PC-3 (cell line): Measurements from ENCODE around the gene IRF5. TPM values are rescaled to one million over a fixed set of nuclear protein-coding genes. Genes with fewer than 3 reads are reported as not detected.

Experiments
- ATAC-seq: fragments of 200-7000 bp; cut with Tn5 transposase; 2 replicates; pipeline ENCODE4 v1.9.1; 2020; ENCODE audit warnings: mild to moderate bottlenecking, moderate library complexity
- BruUV-seq: library from RNA; stranded (reverse); fragments of 400-500 nt; replicated peaks from 2 replicates; lab custom pipeline; 2021; lab: Mats Ljungman, UMichigan
- CTCF ChIA-PET: fragments of 300-600 bp; sonication (Branson Sonifier 250); formaldehyde crosslinking; loops from one replicate; lab custom pipeline; 2022; ENCODE audit warnings: antibody characterized with exemption; lab: Charles Lee
- POLR2A ChIA-PET: fragments of 300-600 bp; sonication (Branson Sonifier 250); formaldehyde crosslinking; loops from one replicate; lab custom pipeline; 2022; ENCODE audit warnings: antibody characterized with exemption; ENCODE audit not compliant: unreplicated experiment; lab: Charles Lee
- DNase-seq: peaks from one replicate; pipeline ENCODE4 v3.0.0-alpha.2; 2015
- H2AFZ ChIP-seq: fragments of 300-600 bp; sonication (generic); 2 replicates; pipeline ENCODE4 v1.6.0; 2016; ENCODE audit warnings: antibody characterized with exemption, low read length
- H3F3A ChIP-seq: fragments of 300-600 bp; sonication (generic); one replicate; pipeline ENCODE4 v1.6.0; 2017; ENCODE audit warnings: antibody characterized with exemption, low read length, control low read depth, mild to moderate bottlenecking; ENCODE audit not compliant: unreplicated experiment
- H3K27ac ChIP-seq: fragments of 300-600 bp; sonication (generic); 2 replicates; pipeline ENCODE4 v1.5.1; 2016; ENCODE audit warnings: mild to moderate bottlenecking, low read length
- H3K27me3 ChIP-seq: fragments of 300-600 bp; sonication (generic); 2 replicates; pipeline ENCODE4 v1.6.1; 2016; ENCODE audit warnings: low read length, mixed read lengths
- H3K36me3 ChIP-seq: fragments of 300-600 bp; sonication (generic); 2 replicates; pipeline ENCODE4 v1.6.1; 2016; ENCODE audit warnings: low read depth, mixed run types, low read length, mixed read lengths
- H3K4me1 ChIP-seq: fragments of 300-600 bp; sonication (generic); 2 replicates; pipeline ENCODE4 v1.5.1; 2016; ENCODE audit warnings: low read length; ENCODE audit not compliant: insufficient read depth
- H3K4me2 ChIP-seq: fragments of 300-600 bp; sonication (generic); 2 replicates; pipeline ENCODE4 v1.6.0; 2016; ENCODE audit warnings: low read length
- H3K4me3 ChIP-seq: fragments of 300-600 bp; sonication (generic); 2 replicates; pipeline ENCODE4 v1.5.1; 2016; ENCODE audit warnings: mild to moderate bottlenecking, low read length, mixed read lengths
- H3K79me2 ChIP-seq: fragments of 300-600 bp; sonication (generic); 2 replicates; pipeline ENCODE4 v1.6.1; 2017; ENCODE audit warnings: low read length, mixed read lengths
- H3K9ac ChIP-seq: fragments of 300-600 bp; sonication (generic); 2 replicates; pipeline ENCODE4 v1.6.0; 2016; ENCODE audit warnings: mild to moderate bottlenecking, low read length
- H3K9me2 ChIP-seq: fragments of 300-600 bp; sonication (generic); replicated peaks from 2 replicates; pipeline ENCODE4 v1.6.1; 2016; ENCODE audit warnings: mixed run types, low read length, mixed read lengths
- H3K9me3 ChIP-seq: fragments of 300-600 bp; sonication (generic); 2 replicates; pipeline ENCODE4 v1.6.1; 2016; ENCODE audit warnings: low read length, mixed read lengths
- H4K20me1 ChIP-seq: fragments of 300-600 bp; sonication (generic); 2 replicates; pipeline ENCODE4 v1.6.1; 2016; ENCODE audit warnings: low read length, mixed read lengths
- EZH2 ChIP-seq: fragments of 300-600 bp; sonication (generic); IDR thresholded peaks from one replicate; pipeline ENCODE4 v1.6.1; 2017; ENCODE audit warnings: antibody characterized with exemption, mild to moderate bottlenecking, low read length; ENCODE audit not compliant: unreplicated experiment
- EZH2phosphoT487 ChIP-seq: fragments of 300-600 bp; sonication (generic); IDR thresholded peaks from 2 replicates; pipeline ENCODE4 v1.6.1; 2018; ENCODE audit warnings: mild to moderate bottlenecking, antibody characterized with exemption, low read length, borderline replicate concordance
- intact Hi-C: fragments of 100-400 bp; cut with micrococcal nuclease; formaldehyde crosslinking; loops from 2 replicates; pipeline ENCODE4 v1.9.0; 2023
- total RNA-seq: library from RNA; depleted of rRNA; stranded (reverse); fragments of >200 nt; gene quantifications from 2 replicates; pipeline ENCODE4 v1.2.3, GENCODE V29; 2014
- TF ChIP-seq, protein P1 (sequence below): fragments of 300-600 bp; sonication (generic); conservative IDR thresholded peaks from 2 replicates; pipeline ENCODE4 v1.5.1; 2017; ENCODE audit warnings: antibody characterized with exemption, low read depth, mild to moderate bottlenecking, low read length

Gene IRF5
- total RNA-seq, 1 experiment from 2014 or later, result 15.3 TPM

GRCh38 chr7:128888756-128889095 lies 49.0 kb upstream of the IRF5 start:
- DNase-seq, result no peak
- Histone ChIP-seq H3K9me2 (no peaks in the 10 kb centered on the region), H3K4me3 (no peak overlapping the region), H3K9ac (peak overlapping the region; percentile 25; the same call in 1 of the 2 replicates), H3K9me3 (no peaks in the 10 kb centered on the region), H2AFZ (no peak overlapping the region), H3K79me2 (no peaks in the 10 kb centered on the region), H3K36me3 (no peaks in the 10 kb centered on the region), H3F3A (no peaks in the 10 kb centered on the region), H4K20me1 (no peaks in the 10 kb centered on the region), H3K27me3 (no peaks in the 10 kb centered on the region), H3K4me1 (peaks cover 33% of the 10 kb centered on the region), H3K27ac (peak overlapping the region; percentile 70), H3K4me2 (no peak overlapping the region; the same call in 1 of the 2 replicates)
- CTCF ChIA-PET, result no interaction called here
- intact Hi-C loops, result no loop called here
- TF ChIP-seq, protein P1, sequence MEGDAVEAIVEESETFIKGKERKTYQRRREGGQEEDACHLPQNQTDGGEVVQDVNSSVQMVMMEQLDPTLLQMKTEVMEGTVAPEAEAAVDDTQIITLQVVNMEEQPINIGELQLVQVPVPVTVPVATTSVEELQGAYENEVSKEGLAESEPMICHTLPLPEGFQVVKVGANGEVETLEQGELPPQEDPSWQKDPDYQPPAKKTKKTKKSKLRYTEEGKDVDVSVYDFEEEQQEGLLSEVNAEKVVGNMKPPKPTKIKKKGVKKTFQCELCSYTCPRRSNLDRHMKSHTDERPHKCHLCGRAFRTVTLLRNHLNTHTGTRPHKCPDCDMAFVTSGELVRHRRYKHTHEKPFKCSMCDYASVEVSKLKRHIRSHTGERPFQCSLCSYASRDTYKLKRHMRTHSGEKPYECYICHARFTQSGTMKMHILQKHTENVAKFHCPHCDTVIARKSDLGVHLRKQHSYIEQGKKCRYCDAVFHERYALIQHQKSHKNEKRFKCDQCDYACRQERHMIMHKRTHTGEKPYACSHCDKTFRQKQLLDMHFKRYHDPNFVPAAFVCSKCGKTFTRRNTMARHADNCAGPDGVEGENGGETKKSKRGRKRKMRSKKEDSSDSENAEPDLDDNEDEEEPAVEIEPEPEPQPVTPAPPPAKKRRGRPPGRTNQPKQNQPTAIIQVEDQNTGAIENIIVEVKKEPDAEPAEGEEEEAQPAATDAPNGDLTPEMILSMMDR, result no peak
- TF ChIP-seq EZH2 (no peak), EZH2phosphoT487 (no peak)
- no TSS peak for BruUV-seq
- POLR2A ChIA-PET, result interaction anchor here (1.0 kb wide), 1 partner anchor 151 kb away, joined by 4 read pairs; no protein-coding TSS in a partner anchor
- ATAC-seq, result no peak

DNA sequence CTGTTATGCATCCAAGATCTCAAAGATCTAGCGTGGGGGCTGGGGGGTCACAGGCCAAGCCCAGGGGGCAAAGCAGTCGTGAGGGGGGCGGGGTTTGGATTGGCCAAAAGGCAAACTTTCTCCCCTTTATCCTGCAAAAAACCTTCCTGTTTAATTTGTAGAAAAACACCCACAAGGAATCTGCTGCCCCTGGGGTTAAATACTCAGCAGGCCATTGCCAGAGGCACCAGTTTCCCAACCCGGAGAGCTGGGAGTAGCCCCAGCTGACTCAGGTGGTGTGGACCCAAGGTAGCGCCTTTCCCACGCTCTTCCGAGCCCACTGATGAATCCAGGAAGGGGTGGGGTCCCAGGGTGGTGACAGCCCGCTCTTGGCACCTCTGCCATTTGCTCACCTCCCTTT lies 48.6 kb upstream of the IRF5 start:
- peaks cover 35% of the 10 kb centered on the region for H3K4me1 ChIP-seq
- no peak overlapping the region for H3K4me3 ChIP-seq
- H3F3A ChIP-seq, result no peaks in the 10 kb centered on the region
- no peaks in the 10 kb centered on the region for H3K27me3 ChIP-seq
- no peak overlapping the region for H2AFZ ChIP-seq
- H3K9me3 ChIP-seq, result no peaks in the 10 kb centered on the region
- intact Hi-C loops, result no loop called here
- H4K20me1 ChIP-seq, result no peaks in the 10 kb centered on the region
- H3K36me3 ChIP-seq, result no peaks in the 10 kb centered on the region
- TF ChIP-seq, protein P1, result no peak
- TF ChIP-seq EZH2phosphoT487, result no peak
- TF ChIP-seq EZH2, result no peak
- no TSS peak for BruUV-seq
- ChIA-PET CTCF (no interaction called here), POLR2A (interaction anchor here (1.0 kb wide), 1 partner anchor 151 kb away, joined by 4 read pairs; no protein-coding TSS in a partner anchor)
- H3K9ac ChIP-seq, result peak overlapping the region; percentile 25; the same call in 1 of the 2 replicates
- no peaks in the 10 kb centered on the region for H3K9me2 ChIP-seq
- no peak overlapping the region; the same call in 1 of the 2 replicates for H3K4me2 ChIP-seq
- ATAC-seq, result no peak
- H3K27ac ChIP-seq, result peak overlapping the region; percentile 70
- no peaks in the 10 kb centered on the region for H3K79me2 ChIP-seq
- peak; percentile 52 for DNase-seq

DNA sequence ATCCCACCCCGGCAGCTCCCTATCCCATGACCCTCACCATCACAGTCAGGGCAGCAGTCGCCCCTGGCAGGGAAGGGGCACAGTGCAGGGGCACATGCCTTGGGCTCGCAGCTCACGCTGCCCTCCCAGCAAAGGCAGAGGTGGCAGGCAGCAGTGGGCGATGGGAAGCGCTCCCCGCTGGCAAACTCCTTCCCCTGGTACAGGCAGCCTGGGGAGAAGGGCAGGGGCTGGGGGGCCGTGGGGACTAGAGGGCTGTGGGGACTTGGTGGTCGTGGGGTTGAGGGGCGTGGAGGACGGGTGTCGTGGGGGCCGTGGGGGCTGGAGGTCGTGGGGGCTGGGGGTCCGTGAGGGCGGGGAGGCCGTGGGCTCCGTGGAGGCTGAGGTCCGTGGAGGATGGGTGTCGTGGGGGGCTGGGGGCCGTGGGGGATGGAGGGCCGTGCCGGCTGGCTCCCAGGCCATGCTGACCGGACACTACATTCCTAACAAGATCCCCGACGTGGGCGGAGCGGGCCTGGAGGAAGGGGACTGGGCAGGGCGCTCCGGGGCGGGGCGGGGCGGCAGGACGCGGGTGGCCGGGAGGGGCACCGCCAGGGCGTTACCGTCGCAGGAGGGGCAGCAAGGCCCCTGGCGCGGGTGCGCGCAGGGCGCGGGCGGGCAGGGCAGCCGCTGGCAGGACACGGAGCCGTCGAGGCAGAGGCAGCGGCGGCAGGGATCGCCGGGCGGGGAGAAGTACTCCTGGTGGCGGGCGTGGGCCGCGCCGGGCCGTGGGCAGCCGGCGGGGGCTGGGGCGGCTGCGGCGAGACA lies 47.2 kb upstream of the IRF5 start:
- intact Hi-C loops, result no loop called here
- CTCF ChIA-PET, result no interaction called here
- TF ChIP-seq EZH2phosphoT487 (no peak), EZH2 (no peak)
- TF ChIP-seq, protein P1, result no peak
- Histone ChIP-seq H4K20me1 (no peaks in the 10 kb centered on the region), H3K4me3 (peak overlapping the region; percentile 73), H3F3A (no peaks in the 10 kb centered on the region), H3K9me2 (no peaks in the 10 kb centered on the region), H3K27ac (peak overlapping the region; percentile 68), H3K9me3 (no peaks in the 10 kb centered on the region), H3K4me1 (peaks cover 35% of the 10 kb centered on the region), H3K36me3 (no peaks in the 10 kb centered on the region), H2AFZ (peak overlapping the region; percentile 80), H3K4me2 (peak overlapping the region; percentile 84), H3K27me3 (no peaks in the 10 kb centered on the region), H3K9ac (peak overlapping the region; percentile 72), H3K79me2 (no peaks in the 10 kb centered on the region)
- DNase-seq, result peak; percentile 71
- BruUV-seq, result no TSS peak
- POLR2A ChIA-PET, result no interaction called here
- peak; percentile 66 for ATAC-seq
